HS-27A (cell line): Measurements from ENCODE around the gene ACSL4.
"Not testable (repeated sequence)": the region's sequence is repeated elsewhere in the genome, so short reads cannot be mapped to it uniquely, and the experiment has no call there.

Experiments
- DNase-seq: peaks from one replicate; pipeline ENCODE4 v3.0.0-alpha.2; 2012; ENCODE audit warnings: low read depth, missing footprints

ACSL4 gene

DNA sequence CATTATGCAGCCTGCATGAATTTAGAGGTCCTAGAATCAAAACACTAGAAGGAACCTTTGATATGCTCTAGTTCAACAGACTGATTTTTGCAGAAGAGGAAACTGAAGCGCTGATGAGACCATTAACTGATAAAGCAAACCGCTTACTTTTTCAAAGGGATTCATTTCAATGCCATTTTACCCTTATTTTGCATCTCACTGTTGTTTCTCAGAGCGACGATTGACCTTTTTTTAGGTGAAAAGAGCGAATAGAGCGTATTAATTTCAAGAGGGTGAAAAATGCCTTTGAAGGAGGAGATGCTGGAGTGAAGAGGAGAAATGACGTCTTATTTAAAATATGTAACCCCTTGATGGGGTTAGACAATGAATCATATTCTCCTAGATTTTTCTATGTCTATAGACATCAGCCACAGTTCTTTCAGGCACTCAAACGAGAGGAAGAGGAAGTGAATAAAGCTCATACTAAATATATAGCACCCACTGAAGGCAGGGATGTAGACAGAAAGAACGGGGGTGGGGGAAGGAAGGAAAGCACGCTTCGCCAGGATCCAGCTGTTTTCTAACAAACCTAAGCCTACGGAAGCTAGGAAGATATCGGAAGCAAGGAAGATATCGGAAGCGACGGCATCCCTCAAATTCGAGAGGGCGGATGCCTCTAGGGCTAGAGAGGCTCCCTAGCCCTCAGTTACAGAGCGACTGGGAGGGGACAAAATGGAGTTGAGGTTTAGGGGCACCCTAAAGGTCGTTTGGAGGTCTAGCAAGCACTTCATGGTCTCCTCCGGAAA, 848 bp downstream of the ACSL4 start:
- peak; percentile 41 for DNase-seq

DNA sequence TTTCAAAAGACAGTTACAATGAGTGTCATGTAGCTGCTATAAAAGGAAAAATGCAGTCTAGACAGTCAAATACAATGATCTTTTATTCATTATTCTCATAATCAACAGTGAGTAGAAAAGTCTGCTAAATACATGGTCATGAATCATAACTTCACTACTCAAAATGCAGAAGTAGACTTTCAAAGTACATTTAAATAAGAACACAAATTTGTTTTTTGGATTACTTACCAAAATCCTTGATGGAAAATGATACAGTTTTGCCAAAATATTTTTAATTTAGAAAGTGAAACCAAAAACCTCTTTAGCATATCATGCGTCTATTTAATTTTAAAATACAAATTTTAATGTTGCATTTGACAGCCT, 4.9 kb downstream of the ACSL4 start:
- no peak for DNase-seq

DNA sequence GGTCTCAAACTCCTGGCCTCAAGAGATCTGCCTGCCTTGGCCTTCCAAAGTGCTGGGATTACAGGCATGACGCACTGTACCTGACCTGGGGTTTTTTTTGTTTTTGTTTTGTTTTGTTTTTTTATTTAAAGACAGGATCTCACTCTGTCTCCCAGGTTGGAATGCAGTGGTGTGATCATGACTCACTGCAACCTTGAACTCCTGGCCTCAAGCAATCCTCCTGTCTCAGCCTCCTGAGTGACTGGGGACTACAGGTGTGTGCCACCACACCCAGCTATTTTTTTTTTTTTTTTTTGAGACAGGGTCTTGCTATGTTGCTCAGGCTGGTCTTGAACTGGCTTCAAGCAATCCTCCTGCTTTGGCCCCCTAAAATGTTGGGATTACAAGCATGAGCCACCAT, 8.1 kb downstream of the ACSL4 start:
- DNase-seq: not testable (repeated sequence)

DNA sequence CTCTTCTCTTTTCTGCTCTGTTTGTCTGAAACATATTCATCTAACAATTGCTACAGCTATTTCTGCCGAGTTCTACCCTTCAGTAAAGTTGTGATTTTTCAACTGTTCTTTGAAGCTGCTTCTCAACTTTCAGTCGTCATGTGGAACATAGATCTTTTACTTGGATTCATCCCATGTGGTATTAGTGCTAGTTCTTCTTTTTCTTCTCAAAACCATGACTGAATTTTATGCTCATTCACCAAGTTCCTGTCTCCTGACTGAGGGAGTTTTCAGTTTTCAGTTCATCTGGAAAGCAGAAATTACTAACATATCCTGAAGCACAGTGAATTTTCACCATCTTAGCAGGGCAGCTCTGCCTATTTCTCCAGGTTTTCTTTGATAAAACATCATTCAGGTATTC, 12.1 kb downstream of the ACSL4 start:
- no peak for DNase-seq

DNA sequence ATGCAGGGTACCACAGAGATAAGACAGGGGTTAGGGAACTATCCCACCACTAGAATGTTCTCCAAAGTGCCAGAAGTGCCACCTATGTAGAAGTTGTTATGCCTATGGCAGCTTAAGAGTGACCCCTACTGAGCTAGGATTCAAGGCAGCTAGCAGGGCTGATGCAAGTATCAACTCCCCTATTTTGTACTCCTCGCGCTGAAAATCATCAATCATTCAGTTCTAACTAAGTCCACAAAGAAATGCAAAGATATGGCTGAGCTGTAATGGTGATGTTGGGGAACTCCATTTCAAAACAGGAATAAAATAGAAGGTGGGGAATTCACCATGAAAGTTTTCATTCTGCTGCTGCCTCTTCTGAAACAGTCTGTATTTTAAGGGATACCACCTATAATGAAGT, 13.8 kb downstream of the ACSL4 start:
- no peak for DNase-seq

DNA sequence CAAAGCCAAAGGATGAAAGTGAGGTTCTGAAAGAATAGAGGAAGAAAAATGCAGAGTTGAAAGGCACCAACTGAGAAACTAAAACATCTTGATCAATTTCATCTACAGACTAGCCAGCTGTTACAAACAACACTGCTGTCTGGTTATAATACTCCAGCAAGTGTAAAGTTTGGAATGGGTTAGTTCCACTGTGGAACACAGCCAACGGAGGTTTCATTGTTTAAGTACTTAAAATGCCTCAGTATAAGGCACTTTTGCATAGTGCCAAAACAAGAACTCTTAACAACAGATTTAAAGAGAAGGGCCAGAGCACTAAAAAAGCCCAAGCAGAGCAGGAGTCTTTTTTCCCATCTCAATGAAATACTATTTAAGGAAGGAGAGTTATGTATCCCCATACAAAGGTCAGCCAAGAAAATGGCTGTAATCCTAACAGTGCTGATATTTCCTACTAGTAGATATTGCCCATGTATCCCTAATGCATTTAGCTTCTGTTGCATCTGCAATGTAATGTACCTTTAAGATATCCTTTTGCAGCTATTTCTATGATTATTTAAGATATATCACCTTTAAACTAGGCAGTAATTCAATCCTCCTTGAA, 16.5 kb downstream of the ACSL4 start:
- no peak for DNase-seq

DNA sequence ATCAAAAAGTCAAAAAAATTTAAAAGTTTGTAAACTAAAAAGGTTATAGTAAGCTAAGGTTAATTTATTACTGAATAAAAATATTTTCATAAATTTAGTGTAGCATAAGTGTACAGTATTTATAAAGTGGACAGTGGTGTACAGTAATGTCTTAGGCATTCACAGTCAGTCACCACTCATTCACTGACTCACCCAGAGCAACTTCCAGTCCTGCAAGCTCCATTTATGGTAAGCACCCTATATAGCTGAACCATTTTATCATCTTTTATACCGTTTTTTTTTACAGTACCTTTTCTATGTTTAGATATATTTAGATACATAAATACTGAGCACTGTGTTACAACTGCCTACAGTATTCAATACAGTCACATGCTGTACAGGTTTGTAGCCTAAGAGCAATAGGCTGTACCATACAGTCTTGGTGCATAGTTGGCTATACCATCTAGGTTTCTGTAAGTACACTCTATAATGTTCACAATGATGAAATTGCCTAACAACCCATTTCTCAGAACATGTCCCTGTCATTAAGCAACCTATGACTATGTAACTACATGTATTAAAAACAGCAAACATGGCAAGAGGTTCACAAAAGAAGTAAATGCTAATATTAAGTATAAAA, 18.6 kb downstream of the ACSL4 start:
- DNase-seq: peak; percentile 38

DNA sequence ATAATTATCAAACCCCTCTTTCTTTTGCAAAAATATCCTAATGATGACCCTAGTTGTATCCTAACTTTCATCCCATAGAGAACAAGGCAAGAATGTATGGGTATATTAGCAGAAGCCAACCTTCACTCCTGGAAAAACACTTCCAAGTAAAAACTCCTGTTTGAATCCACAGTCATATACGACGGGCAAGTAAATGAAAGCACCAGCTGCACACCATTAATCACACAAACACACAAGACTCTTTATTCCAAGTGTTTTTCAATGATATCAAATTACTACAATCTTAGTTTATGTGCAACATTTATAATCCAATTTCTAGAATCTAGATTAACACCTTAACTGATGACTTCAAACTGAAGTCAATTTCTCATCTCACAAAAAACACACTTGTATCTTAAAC, 22.9 kb downstream of the ACSL4 start:
- no peak for DNase-seq

DNA sequence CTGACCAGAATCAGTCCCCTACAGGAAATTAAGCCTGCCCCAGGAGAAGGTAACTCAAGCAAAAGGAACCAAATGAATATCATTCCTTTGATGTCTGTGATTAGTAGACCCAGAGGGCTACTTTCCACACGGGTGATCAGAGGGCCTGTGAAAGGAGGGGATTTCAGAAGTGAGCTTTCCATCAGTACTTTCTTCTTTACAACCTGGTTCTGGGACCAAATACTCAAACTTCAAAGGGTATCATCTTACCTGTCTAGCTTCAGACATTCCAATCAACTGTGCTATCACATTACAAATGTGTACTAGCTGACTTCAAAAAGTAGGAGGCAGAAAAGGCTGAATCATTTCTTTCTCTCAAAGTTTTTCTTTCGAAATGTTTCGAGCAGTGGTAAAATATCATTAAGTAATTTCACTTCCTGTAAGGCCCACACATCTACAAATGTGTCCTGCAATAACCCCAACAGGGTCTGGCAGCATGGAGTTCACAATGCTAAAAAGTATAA, 23.9 kb downstream of the ACSL4 start:
- no peak for DNase-seq

DNA sequence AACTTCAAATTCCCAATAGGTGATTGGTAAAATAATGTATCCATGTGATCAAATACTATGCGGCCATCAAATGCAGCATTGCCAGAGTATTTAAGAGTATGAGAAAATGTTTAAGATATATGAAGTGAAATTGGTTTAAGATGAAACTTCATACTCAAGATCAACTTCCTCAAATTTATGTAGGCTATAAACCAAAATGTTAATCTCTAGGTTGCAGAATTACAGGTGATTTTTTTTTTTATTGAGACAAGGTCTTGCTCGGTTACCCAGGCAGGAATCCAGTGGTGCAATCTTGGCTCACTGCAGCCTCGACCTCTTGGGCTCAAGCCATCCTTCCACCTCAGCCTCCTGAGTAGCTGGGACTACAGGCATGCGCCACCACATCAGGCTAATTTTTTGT, 25.3 kb downstream of the ACSL4 start:
- no peak for DNase-seq

DNA sequence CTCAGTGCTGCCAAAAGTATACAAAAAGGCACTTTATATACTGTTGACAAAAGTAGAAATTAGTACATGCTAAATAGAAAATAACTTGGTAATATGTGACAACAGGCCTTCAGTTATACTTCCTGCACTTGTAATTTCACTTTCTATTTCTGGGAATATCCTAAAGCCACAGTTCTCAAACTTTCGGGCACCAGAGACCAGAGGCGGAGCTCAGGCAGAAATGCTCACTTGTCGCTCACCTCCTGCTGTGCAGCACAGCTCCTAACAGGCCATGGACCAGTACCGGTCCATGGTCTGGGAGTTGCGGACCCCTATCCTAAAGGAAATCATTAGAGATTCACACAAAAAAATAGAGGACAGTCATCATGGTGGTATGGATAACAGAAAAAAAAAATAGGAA, 25.7 kb downstream of the ACSL4 start:
- DNase-seq: no peak

DNA sequence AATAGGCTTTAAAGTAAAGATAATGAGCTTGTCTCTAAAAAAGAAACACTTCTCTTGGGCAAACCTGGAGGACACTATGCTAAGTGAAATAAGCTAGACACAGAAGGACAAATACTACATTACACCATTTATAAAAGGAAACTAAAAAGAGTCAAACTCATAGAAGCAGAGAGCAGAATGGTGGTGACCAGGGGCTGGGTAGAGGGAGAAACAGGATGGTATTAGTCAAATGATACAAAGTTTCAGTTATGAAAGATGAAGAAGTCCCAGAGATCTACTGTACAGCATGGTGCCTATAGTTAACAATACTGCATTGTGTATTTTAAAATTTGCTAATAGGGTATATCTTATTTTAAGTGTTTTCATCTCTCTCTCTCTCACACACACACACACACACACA, 28.5 kb downstream of the ACSL4 start:
- no peak for DNase-seq

DNA sequence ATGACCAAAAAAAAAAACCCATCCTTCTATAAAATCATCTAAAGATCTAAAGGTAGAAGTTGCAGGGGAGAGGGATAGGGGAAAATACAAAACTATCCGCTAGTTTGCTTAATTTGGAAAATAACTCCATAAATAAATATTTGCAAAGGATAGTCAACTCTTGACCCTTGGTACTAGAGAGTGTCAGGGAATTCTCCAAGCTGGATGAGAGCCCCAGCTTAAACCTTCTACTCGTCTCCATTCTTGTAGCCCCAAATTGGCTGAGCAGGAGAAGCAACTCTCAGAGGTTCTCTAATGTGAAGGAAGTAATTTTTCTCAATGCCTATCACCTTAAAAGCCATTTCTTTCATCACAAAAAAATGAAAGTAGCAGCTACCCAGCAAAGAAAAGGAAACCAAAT, 35.2 kb downstream of the ACSL4 start:
- no peak for DNase-seq

DNA sequence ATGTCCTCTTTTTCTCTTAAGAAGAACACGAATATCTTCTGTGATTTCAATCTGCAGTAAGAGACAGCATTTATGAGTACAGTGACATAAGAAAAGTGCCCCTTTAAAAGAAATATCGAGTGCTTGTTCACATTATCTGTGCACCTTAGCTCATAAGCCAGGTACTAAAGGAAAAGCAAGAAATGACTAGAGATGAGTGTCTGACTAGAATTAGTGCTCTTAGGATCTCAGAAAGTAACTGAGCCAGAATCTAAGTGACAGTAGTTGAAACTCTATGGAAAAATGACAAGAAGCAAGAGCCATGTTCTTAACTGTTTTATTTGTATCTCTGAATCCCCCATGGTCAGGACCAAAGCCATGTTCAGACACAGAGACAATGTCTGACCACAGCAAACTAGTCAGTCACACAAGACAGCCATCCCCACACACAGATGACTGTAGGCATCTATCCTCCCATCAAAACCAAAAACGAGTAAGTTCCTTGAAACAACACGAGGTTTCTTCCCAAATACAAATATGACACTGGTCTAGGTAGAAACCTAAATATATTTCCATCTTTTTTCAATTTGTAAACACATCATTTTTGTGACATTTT, 36.8 kb downstream of the ACSL4 start:
- DNase-seq: no peak

DNA sequence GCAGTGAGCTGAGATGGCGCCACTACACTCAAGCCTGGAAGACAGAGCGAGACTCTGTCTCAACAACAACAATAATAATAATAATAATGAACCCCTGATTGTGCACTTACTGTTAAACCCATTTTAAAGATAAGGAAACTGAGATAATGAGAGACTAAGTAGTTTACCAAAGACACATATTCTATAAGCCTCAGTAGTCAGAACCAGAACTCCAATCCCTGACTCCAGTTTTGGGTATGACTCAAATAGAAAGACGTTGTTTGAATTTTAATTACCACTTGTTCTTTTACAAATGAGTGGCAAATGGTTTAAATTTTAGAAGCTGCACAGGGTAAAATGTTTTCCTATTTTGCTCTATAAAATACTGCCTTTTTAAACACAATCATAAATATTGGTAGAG, 37.4 kb downstream of the ACSL4 start:
- DNase-seq: no peak

DNA sequence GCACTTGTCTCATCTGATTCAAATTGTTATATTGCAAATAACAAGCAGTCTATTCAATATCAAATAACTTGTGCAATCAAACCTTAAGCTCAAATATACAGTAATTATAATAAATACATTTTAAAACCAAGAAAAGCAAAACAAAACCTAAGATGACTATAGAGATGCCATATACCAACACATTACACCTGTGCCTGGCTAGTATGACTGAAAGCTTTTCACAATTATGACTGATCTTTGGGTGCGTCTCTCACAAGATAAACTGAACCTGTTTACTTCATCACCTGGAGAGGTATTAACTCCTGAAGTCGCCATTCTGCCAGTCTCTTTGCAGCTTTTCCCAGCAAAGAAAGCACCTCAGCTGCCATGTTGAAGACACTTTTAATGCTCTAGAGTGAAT, 41.3 kb downstream of the ACSL4 start:
- no peak for DNase-seq

DNA sequence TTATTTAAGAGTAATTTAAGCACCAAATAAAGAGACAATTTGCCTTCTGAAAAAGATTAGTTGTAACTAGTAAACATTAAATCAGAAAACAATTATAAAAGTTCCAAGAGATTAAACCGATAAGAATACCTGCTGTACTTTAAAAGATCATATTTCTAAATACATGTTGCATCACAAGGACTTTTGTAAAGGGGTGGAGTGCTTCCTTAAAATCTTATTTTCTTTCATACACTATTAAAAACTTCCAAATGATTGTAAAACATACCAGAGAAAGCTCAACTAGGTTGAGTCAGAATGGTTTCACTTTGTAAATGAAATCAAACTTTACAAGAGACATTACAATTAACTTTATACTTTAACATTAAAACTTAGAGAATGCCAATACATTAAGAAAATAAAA, 41.8 kb downstream of the ACSL4 start:
- DNase-seq: no peak

DNA sequence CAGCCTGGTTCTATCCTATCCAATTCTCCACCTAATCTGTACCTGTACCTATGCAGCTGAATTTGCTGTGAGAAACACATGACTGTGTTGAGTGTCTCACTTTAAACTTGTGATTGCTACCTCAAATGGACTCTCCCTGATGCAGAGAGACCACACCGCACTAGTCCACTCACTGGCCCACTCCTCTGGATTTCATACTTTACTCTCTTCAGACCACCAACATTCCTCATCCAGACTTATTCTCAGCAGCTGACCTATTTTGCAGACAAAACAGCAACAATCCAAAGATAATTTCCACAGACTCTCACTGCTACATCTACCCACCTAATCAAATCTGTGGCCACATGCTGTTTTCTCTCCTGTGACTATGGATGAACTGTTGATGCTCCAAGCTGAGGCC, 45.2 kb downstream of the ACSL4 start:
- DNase-seq: no peak

DNA sequence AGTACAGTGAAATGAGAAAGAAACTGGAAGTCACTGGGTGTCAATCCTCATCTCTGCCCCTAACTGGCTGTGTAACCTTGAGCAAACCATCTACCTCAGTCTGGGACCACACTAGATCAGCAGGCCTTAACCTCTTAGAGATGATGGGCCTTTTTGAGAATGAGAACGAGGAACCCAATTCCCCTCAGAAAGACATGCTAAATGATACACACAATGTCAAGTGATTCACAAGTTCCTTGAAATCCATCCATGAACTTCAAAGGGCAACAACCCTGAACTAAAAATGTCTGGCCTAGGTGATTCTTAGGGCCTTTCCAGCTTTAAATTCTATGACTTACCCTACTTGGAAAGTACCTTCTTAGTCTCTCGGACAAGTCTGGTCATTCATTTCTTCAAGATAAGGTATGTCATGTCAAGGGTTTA, 47.4 kb downstream of the ACSL4 start:
- DNase-seq: no peak

DNA sequence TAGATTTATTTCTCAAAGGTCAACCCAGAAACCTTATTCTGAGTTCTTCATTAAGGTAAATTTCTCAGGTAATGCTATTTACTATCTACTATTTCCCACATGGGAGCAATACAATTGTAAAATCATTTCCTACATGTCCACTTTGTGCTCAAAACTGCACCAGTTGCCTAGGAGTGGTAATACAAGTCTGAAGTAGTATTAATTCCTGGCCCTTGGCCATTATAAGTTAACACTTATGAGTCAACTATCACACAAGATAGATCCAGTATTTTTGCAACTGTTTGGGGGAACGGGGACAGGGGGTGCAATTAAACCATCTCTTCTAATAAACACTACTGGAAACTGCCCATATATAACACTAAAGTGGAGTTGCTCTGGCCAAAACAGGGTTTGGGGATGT, 48.9 kb downstream of the ACSL4 start:
- DNase-seq: no peak

DNA sequence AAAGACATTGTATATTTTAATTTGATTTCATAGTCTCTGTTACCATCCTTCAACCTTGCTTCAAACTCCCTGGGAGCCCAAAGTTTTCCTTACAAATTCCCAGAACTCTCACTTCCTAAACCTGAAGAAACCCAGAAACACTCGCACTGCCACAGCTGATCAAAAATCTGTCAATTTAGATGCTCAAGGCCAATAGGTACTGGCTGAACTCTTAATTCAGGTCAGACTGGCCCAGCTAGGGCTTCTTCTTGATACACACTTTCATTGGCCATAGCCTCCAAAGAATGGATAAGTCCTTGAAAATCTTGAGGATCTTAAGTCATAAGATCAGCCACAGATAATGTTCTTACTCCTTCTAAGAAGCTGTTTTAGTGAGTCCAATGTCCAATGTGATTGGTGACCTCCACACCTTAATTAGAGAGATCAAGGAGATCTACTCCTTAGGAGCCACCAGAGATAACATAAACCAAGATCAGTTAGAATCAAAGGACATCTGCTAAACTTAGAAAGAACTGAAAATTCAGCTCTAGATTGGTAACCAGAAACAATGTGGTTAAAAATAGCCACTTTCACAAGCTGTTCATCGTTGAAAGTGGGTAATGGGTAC, 51.5 kb downstream of the ACSL4 start:
- no peak for DNase-seq

DNA sequence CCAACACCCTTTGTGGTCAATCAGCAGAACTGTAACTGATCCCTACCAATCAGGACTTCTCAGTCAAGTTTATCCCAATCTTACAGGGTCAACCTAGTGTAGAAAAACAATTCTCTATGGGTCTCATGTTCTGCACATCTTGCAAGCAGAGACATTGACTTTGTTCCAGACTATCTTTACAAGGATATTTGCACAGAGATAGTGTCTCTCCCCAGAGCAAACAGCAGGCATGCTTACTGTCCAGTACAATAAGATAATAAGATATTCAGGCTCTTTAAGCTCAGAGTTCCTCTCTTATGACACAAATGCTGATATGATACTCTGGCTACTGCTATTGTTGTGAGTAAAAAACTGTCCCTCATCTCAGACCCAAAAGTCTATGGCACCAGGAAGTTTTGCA, 53.2 kb downstream of the ACSL4 start:
- DNase-seq: no peak

DNA sequence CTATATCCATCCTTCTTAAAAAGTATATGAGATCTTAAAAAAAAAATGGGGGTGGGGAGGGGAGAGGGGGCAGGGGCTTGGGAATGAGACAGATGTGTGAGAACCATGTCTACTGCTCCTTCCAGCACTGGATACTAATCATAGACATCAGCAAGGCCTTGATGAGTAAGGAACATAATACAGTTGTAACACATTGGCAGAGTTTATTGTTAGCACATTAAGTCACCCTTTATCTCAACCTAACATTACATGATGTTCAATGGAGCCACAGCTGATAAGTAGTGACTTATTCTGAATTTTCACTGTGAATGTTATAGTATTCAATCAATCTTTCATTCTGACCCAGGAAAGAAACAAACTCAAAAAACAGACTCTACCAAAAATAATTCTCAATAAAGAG, 60.8 kb downstream of the ACSL4 start:
- no peak for DNase-seq
